Measurements from ENCODE around the gene FBXW7. TPM values are rescaled to one million over a fixed set of nuclear protein-coding genes. Genes with fewer than 3 reads are reported as not detected.

The FBXW7 gene
- total and polyA plus RNA-seq, 4 donors = 58.9 to 129 (median 71.7) TPM

GRCh38 chr4:152480901-152481300 lies 55.0 kb downstream of the FBXW7 start:
- Histone ChIP-seq H3K27ac (ENCODE audit: low read depth, low read length) (no peak overlapping the region), H3K9me3 (ENCODE audit: control insufficient read depth, insufficient read depth, low read length) (no peaks in the 10 kb centered on the region), H3K36me3 (ENCODE audit: control insufficient read depth, insufficient read depth, low read length) (no peaks in the 10 kb centered on the region), H3K4me1 (ENCODE audit: control insufficient read depth, insufficient read depth, low read length) (no peaks in the 10 kb centered on the region), H3K27me3 (ENCODE audit: control insufficient read depth, insufficient read depth, low read length) (no peaks in the 10 kb centered on the region), H3K4me3 (ENCODE audit: low read depth, low read length) (no peak overlapping the region)
- DNase-seq (ENCODE audit: low read depth in 4 of 6, low spot score in 6 of 6) = no peak
- WGBS (ENCODE audit: insufficient coverage) = 91% methylated on average over 2 of the region's 2 CpGs

- H3K4me1 ChIP-seq (ENCODE audit: control insufficient read depth, insufficient read depth, low read length) = no peaks in the 10 kb centered on the region
- H3K27me3 ChIP-seq (ENCODE audit: control insufficient read depth, insufficient read depth, low read length) = no peaks in the 10 kb centered on the region
- no peak overlapping the region for H3K4me3 ChIP-seq (ENCODE audit: low read depth, low read length)
- H3K36me3 ChIP-seq (ENCODE audit: control insufficient read depth, insufficient read depth, low read length) = no peaks in the 10 kb centered on the region
- no peaks in the 10 kb centered on the region for H3K9me3 ChIP-seq (ENCODE audit: control insufficient read depth, insufficient read depth, low read length)
- DNase-seq (ENCODE audit: low read depth in 4 of 6, low spot score in 6 of 6) = no peak
- no peak overlapping the region for H3K27ac ChIP-seq (ENCODE audit: low read depth, low read length)
Observed at GRCh38 chr4:152480326-152480725, 55.6 kb downstream of the FBXW7 start.

DNA sequence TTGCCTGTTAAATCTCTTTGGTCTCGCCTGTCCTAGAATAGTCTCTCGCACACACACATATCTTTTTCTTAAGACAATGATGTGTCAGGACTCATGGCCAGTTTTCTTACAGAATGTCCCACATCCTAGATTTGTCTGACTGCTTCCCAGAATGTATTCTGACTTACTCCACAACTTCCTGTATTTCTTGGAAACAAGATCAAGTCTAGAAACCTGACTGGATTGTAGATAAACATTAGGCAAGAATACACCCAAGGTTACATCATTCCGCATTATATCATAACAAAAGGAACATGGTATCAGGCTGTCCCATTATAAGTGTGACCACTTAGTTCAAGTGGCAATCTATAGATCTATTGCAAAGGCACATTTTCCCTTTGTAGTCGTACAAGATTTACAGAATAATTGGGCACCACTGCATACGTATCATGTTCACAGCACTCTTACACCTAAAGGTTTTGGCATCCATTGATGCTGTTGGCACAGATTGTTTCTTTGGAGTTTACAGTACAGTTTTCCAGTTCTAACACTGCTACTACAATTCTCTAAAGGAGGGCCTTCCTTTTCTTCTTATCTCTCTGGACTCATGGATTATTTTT lies 56.4 kb downstream of the FBXW7 start:
- no peak for DNase-seq (ENCODE audit: low read depth in 4 of 6, low spot score in 6 of 6)
- Histone ChIP-seq H3K4me1 (ENCODE audit: control insufficient read depth, insufficient read depth, low read length) (no peaks in the 10 kb centered on the region), H3K27ac (ENCODE audit: low read depth, low read length) (no peak overlapping the region), H3K27me3 (ENCODE audit: control insufficient read depth, insufficient read depth, low read length) (no peaks in the 10 kb centered on the region), H3K36me3 (ENCODE audit: control insufficient read depth, insufficient read depth, low read length) (no peaks in the 10 kb centered on the region), H3K9me3 (ENCODE audit: control insufficient read depth, insufficient read depth, low read length) (no peaks in the 10 kb centered on the region), H3K4me3 (ENCODE audit: low read depth, low read length) (no peak overlapping the region)
- 94% methylated on average over 2 of the region's 5 CpGs for WGBS (ENCODE audit: insufficient coverage)

GRCh38 chr4:152478461-152479237 lies 57.2 kb downstream of the FBXW7 start:
- no peaks in the 10 kb centered on the region for H3K27me3 ChIP-seq (ENCODE audit: control insufficient read depth, insufficient read depth, low read length)
- no peaks in the 10 kb centered on the region for H3K9me3 ChIP-seq (ENCODE audit: control insufficient read depth, insufficient read depth, low read length)
- no CpG with 5 or more reads among the region's 3 CpGs for WGBS (ENCODE audit: insufficient coverage)
- no peaks in the 10 kb centered on the region for H3K36me3 ChIP-seq (ENCODE audit: control insufficient read depth, insufficient read depth, low read length)
- no peak overlapping the region for H3K4me3 ChIP-seq (ENCODE audit: low read depth, low read length)
- H3K27ac ChIP-seq (ENCODE audit: low read depth, low read length) = no peak overlapping the region
- no peak for DNase-seq (ENCODE audit: low read depth in 4 of 6, low spot score in 6 of 6)
- H3K4me1 ChIP-seq (ENCODE audit: control insufficient read depth, insufficient read depth, low read length) = no peaks in the 10 kb centered on the region

- Histone ChIP-seq H3K36me3 (ENCODE audit: control insufficient read depth, insufficient read depth, low read length) (no peaks in the 10 kb centered on the region), H3K9me3 (ENCODE audit: control insufficient read depth, insufficient read depth, low read length) (no peaks in the 10 kb centered on the region), H3K4me3 (ENCODE audit: low read depth, low read length) (no peak overlapping the region), H3K4me1 (ENCODE audit: control insufficient read depth, insufficient read depth, low read length) (no peaks in the 10 kb centered on the region), H3K27ac (ENCODE audit: low read depth, low read length) (no peak overlapping the region), H3K27me3 (ENCODE audit: control insufficient read depth, insufficient read depth, low read length) (no peaks in the 10 kb centered on the region)
- 73% methylated on average over 2 of the region's 2 CpGs for WGBS (ENCODE audit: insufficient coverage)
- no peak for DNase-seq (ENCODE audit: low read depth in 4 of 6, low spot score in 6 of 6)
Observed at GRCh38 chr4:152476796-152477195, 59.1 kb downstream of the FBXW7 start.

GRCh38 chr4:152471251-152471792 lies 64.6 kb downstream of the FBXW7 start:
- 100% methylated on average over 1 of the region's 3 CpGs for WGBS (ENCODE audit: insufficient coverage)
- Histone ChIP-seq H3K4me3 (ENCODE audit: low read depth, low read length) (no peak overlapping the region), H3K36me3 (ENCODE audit: control insufficient read depth, insufficient read depth, low read length) (no peaks in the 10 kb centered on the region), H3K27ac (ENCODE audit: low read depth, low read length) (no peak overlapping the region), H3K4me1 (ENCODE audit: control insufficient read depth, insufficient read depth, low read length) (no peaks in the 10 kb centered on the region), H3K27me3 (ENCODE audit: control insufficient read depth, insufficient read depth, low read length) (no peaks in the 10 kb centered on the region), H3K9me3 (ENCODE audit: control insufficient read depth, insufficient read depth, low read length) (no peaks in the 10 kb centered on the region)
- no peak for DNase-seq (ENCODE audit: low read depth in 4 of 6, low spot score in 6 of 6)

DNA sequence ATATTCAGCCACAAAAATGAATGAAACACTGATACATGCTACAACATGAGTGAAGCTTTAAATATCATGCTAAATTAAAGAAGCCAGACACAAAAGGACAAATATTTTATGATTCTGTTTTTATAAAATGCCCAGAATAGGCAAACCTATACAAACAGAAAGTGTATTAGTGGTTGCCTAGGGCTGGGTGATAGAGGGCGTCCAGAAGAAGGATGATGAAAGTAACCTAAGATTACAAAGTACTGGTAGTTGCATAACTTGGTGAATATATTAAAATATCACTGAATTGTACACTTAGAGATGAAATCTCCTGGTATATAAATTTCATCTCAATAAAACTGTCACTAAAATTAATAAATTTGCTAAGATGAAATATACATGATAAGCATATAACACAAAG lies 67.5 kb downstream of the FBXW7 start:
- no peaks in the 10 kb centered on the region for H3K9me3 ChIP-seq (ENCODE audit: control insufficient read depth, insufficient read depth, low read length)
- DNase-seq (ENCODE audit: low read depth in 4 of 6, low spot score in 6 of 6) = no peak
- H3K27ac ChIP-seq (ENCODE audit: low read depth, low read length) = no peak overlapping the region
- H3K27me3 ChIP-seq (ENCODE audit: control insufficient read depth, insufficient read depth, low read length) = no peaks in the 10 kb centered on the region
- H3K4me1 ChIP-seq (ENCODE audit: control insufficient read depth, insufficient read depth, low read length) = no peaks in the 10 kb centered on the region
- H3K4me3 ChIP-seq (ENCODE audit: low read depth, low read length) = no peak overlapping the region
- no CpG with 5 or more reads among the region's 1 CpG for WGBS (ENCODE audit: insufficient coverage)
- no peaks in the 10 kb centered on the region for H3K36me3 ChIP-seq (ENCODE audit: control insufficient read depth, insufficient read depth, low read length)

GRCh38 chr4:152467101-152467500 lies 68.8 kb downstream of the FBXW7 start:
- no peaks in the 10 kb centered on the region for H3K4me1 ChIP-seq (ENCODE audit: control insufficient read depth, insufficient read depth, low read length)
- H3K4me3 ChIP-seq (ENCODE audit: low read depth, low read length) = no peak overlapping the region
- H3K27ac ChIP-seq (ENCODE audit: low read depth, low read length) = no peak overlapping the region
- H3K9me3 ChIP-seq (ENCODE audit: control insufficient read depth, insufficient read depth, low read length) = no peaks in the 10 kb centered on the region
- WGBS (ENCODE audit: insufficient coverage) = 92% methylated on average over 2 of the region's 4 CpGs
- DNase-seq (ENCODE audit: low read depth in 4 of 6, low spot score in 6 of 6) = no peak
- H3K36me3 ChIP-seq (ENCODE audit: control insufficient read depth, insufficient read depth, low read length) = no peaks in the 10 kb centered on the region
- no peaks in the 10 kb centered on the region for H3K27me3 ChIP-seq (ENCODE audit: control insufficient read depth, insufficient read depth, low read length)

DNA sequence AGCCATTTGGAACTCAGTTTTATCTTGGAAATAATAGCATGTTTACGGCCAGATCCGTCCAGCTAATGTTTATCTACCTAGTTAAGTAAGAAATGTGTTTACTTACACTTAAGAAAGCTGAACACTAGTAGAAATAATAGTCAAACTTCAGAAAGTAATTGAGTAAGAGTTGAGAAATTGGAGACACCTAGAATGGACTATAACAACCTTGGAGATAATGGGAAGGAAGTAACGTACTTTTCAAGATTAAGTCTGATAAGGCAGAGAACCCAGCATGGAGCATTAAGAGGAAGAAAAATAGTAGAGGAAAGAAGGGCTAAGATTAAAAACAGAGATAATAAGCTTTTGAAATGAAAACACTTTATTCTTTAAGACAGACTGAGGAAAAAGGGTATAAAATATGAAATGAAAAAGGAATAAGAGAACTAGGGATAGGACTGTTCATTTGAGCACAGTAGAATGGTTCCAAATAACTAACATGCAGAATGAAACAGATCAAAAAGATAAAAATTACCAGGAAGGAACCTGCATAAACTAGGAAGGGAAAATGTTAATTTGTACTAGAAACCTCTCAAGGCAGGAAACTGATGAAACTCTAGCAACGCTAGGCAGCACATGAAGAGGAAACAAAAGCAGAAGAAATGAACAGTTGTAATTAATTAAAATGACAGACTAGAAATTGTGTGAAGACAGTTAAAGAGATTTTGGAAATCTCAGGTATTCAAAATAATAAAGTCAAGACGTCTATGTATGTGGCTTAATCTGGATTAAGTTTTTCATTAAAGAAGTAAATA lies 71.7 kb downstream of the FBXW7 start:
- Histone ChIP-seq H3K27me3 (ENCODE audit: control insufficient read depth, insufficient read depth, low read length) (no peaks in the 10 kb centered on the region), H3K4me1 (ENCODE audit: control insufficient read depth, insufficient read depth, low read length) (no peaks in the 10 kb centered on the region), H3K4me3 (ENCODE audit: low read depth, low read length) (no peak overlapping the region), H3K36me3 (ENCODE audit: control insufficient read depth, insufficient read depth, low read length) (no peaks in the 10 kb centered on the region), H3K9me3 (ENCODE audit: control insufficient read depth, insufficient read depth, low read length) (no peaks in the 10 kb centered on the region), H3K27ac (ENCODE audit: low read depth, low read length) (no peak overlapping the region)
- WGBS (ENCODE audit: insufficient coverage) = 80% methylated on average over 2 of the region's 5 CpGs
- no peak for DNase-seq (ENCODE audit: low read depth in 4 of 6, low spot score in 6 of 6)

Measured in spinal cord (tissue), 10 donors.